H1 (cell line): ENCODE results near the gene NEUROD1. TPM values are rescaled to one million over a fixed set of nuclear protein-coding genes. Genes with fewer than 3 reads are reported as not detected.
A peak's percentile ranks its signal among the peaks of the same experiment; 100 is the strongest.

Experiments used
- ATF3 ChIP-seq: IDR thresholded peaks from 2 replicates; pipeline ENCODE4 v1.6.1; 2011; ENCODE audit warnings: low read depth, mild to moderate bottlenecking, low read length; ENCODE audit not compliant: insufficient read depth
- CBX8 ChIP-seq: fragments of 300-800, 300-1000 bp; sonication (generic); IDR thresholded peaks from 2 replicates; pipeline ENCODE4 v1.7.1; 2016; ENCODE audit warnings: low read depth, low read length, borderline replicate concordance
- CHD1 ChIP-seq: IDR thresholded peaks from 2 replicates; pipeline ENCODE4 v1.6.1; 2012; ENCODE audit warnings: low read depth, low read length, improper control_type of control experiment
- CHD7 ChIP-seq: fragments of 300-600 bp; sonication (generic); IDR thresholded peaks from 2 replicates; pipeline ENCODE4 v1.7.1; 2012; ENCODE audit warnings: low read length, moderate library complexity, mild to moderate bottlenecking, inconsistent platforms; ENCODE audit not compliant: insufficient replicate concordance
- JUN ChIP-seq: IDR thresholded peaks from 2 replicates; pipeline ENCODE4 v1.6.1; 2011; ENCODE audit warnings: low read depth, mild to moderate bottlenecking, improper control_type of control experiment, low read length
- NANOG ChIP-seq: IDR thresholded peaks from 2 replicates; pipeline ENCODE4 v1.6.1; 2011; ENCODE audit warnings: low read length, low read depth, mild to moderate bottlenecking, inconsistent platforms; ENCODE audit not compliant: insufficient read depth, poor library complexity, severe bottlenecking
- RXRA ChIP-seq: IDR thresholded peaks from 2 replicates; pipeline ENCODE4 v1.6.1; 2011; ENCODE audit warnings: low read depth, mild to moderate bottlenecking, low read length, moderate library complexity; ENCODE audit not compliant: insufficient read depth
- SAP30 ChIP-seq: fragments of 300-600 bp; sonication (generic); IDR thresholded peaks from 2 replicates; pipeline ENCODE4 v1.7.1; 2012; ENCODE audit warnings: low read length, moderate library complexity, mild to moderate bottlenecking, inconsistent platforms; ENCODE audit not compliant: insufficient read depth, insufficient replicate concordance
- SIRT6 ChIP-seq: IDR thresholded peaks from one replicate; pipeline ENCODE4 v1.7.1; 2012; ENCODE audit warnings: low read length, inconsistent platforms
- polyA plus RNA-seq, 7 experiments: library from polyadenylated mRNA; depleted of rRNA in 3 of 7; stranded (reverse) in 5 of 7; unstranded in 2 of 7; fragments of >200 nt in 5 of 7; fragments of 200-250 nt in 2 of 7; gene quantifications; 1 replicate in 5 of 7; 2 replicates in 1 of 7; 4 replicates in 1 of 7; pipeline versions ENCODE4 v1.2.1 to v1.2.3, GENCODE V29; 2011 to 2013; ENCODE audit warnings: missing spikeins in 2 of 7, mixed read lengths in 2 of 7
- total RNA-seq: library from RNA; stranded (reverse); fragmentation: NEBNext Ultra II Directional; extraction: Animal tissue kit (Norgen Biotek cat#: 25700); gene quantifications from 2 replicates; pipeline ENCODE4 v1.2.1, GENCODE V29; 2021

NEUROD1 gene
- total and polyA plus RNA-seq, 2 of the 8 experiments (the other 6 are each of a cell fraction or from before 2014, with no cell fraction given), result 0.08 TPM; not detected in 1

- TF ChIP-seq CHD7 (no peak), JUN (no peak), SIRT6 (no peak), CBX8 (no peak), NANOG (no peak), ATF3 (no peak), SAP30 (no peak), CHD1 (no peak), RXRA (0 out of 2 replicates have a peak, but pooled peaks have one; percentile 14)
Observed at GRCh38 chr2:181656450-181657291, 23.6 kb downstream of the NEUROD1 start, which contains the start of gene CERKL (continued).
